Right lobe of liver (tissue), 6 donors: ENCODE data around the gene ITPKA. TPM values are rescaled to one million over a fixed set of nuclear protein-coding genes. Genes with fewer than 3 reads are reported as not detected.
A peak's percentile ranks its signal among the peaks of the same experiment; 100 is the strongest.

Experiments
- ATAC-seq, 4 donors: fragments of 200-7000 bp; cut with Tn5 transposase; one replicate each; pipeline ENCODE4 v1.9.1; 2020; ENCODE audit warnings: mild to moderate bottlenecking in 4 of 4, moderate library complexity in 4 of 4
- DNase-seq, 3 donors: peaks; one replicate each; pipeline ENCODE4 v3.0.0-alpha.2; 2020
- H3K27ac ChIP-seq, 3 donors: fragments of 200-600 bp; one replicate each; pipeline ENCODE4 v1.8.0; 2022
- H3K27me3 ChIP-seq, 2 donors: fragments of 200-600 bp; one replicate each; pipeline ENCODE4 v1.8.0; 2022
- H3K36me3 ChIP-seq, 4 donors: fragments of 200-600 bp; sonication (generic) in 1 of 4; one replicate each; pipeline versions ENCODE4 v1.5.1 to v1.8.0; 2017 to 2022; ENCODE audit warnings: control low read depth in 1 of 4
- H3K4me1 ChIP-seq, 4 donors: fragments of 200-600 bp; sonication (generic) in 1 of 4; one replicate each; pipeline versions ENCODE4 v1.5.1 to v1.8.0; 2017 to 2022; ENCODE audit warnings: control low read depth in 1 of 4
- H3K4me3 ChIP-seq, 3 donors: fragments of 200-600 bp; one replicate each; pipeline ENCODE4 v1.8.0; 2022
- H3K9me3 ChIP-seq, 4 donors: fragments of 200-600 bp; sonication (generic) in 1 of 4; one replicate each; pipeline versions ENCODE4 v1.5.1 to v1.8.0; 2017 to 2022; ENCODE audit warnings: control low read depth in 1 of 4
- CTCF ChIP-seq, 4 donors: fragments of 200-600 bp in 3 of 4; fragments of 450-650 bp in 1 of 4; IDR thresholded peaks; one replicate each; pipeline versions ENCODE4 v1.5.1 to v1.8.0; 2016 to 2022; ENCODE audit warnings: antibody characterized with exemption in 4 of 4, mild to moderate bottlenecking in 2 of 4
- POLR2A ChIP-seq: fragments of 450-650 bp; IDR thresholded peaks from one replicate; pipeline ENCODE4 v1.6.1; 2017; ENCODE audit warnings: antibody characterized with exemption, mild to moderate bottlenecking
- WGBS: methylation state at CpG from one replicate; pipeline ENCODE4 v1.1.6; 2018; ENCODE audit warnings: low coverage, low lambda C conversion rate; ENCODE audit not compliant: insufficient coverage; ENCODE audit errors: missing lambda C conversion rate; 5-methylcytosine and 5-hydroxymethylcytosine counted together
- intact Hi-C, 2 donors: fragments of 100-400 bp; cut with DNase I; formaldehyde crosslinking; loops; one replicate each; pipeline versions ENCODE4 v1.11.2 to v1.14.1; 2022
- total RNA-seq, 6 experiments: library from RNA; depleted of rRNA in 2 of 6; stranded (reverse); fragments of >200 nt in 2 of 6; fragmentation: NEBNext Ultra II Directional in 3 of 6; extraction: Animal tissue kit (Norgen Biotek cat#: 25700) in 3 of 6; gene quantifications; one replicate each; pipeline versions ENCODE4 v1.1.0 to v1.2.4, GENCODE V29; 2016 to 2023
- donor health status: DM: no; HTN: yes; CAD: no.
- donor health status: DM: no; HTN: no; CAD: no.
- donor health status: DM: no; HTN: no; CAD: no.
- donor health status: DM: no; HTN: yes; CAD: no.
- donor health status: DM: no; HTN: yes; CAD: no.

Gene ITPKA
- total RNA-seq, 6 experiments from 2014 or later, result 0.60 to 15.5 (median 1.4) TPM

DNA sequence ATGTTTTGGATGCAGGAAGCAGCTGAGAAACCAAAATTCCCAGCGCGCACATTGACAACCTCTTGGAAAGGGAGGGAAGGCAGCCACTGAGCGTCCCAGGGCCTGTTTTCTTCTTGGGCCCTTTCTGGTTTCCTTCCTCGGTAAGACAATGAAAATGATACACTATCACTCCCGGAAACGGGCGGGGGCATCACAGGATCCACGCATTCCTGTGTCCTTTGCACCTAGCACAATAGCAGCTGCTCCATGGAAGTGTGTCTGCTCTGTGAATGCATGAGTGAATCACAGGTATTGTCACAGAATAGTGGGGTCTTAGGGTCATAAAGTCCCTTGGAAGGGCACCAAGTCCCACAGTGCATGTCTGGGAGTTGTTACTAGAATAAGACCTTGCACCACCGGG lies 6.3 kb upstream of the ITPKA start:
- Histone ChIP-seq H3K9me3 (no peaks in the 10 kb centered on the region), H3K27me3 (no peaks in the 10 kb centered on the region), H3K4me3 (no peak overlapping the region), H3K36me3 (no peaks in the 10 kb centered on the region), H3K4me1 (no peaks in the 10 kb centered on the region), H3K27ac (no peak overlapping the region)
- no peak for TF ChIP-seq POLR2A
- no peak for TF ChIP-seq CTCF (IDR thresholded peaks at IDR 0.05)
- ATAC-seq (peak; percentile 30 to 64 (median 58)), DNase-seq (peak in 1 of 3 donors; percentile 45)
- intact Hi-C loops, result no loop called here
- no CpG with 5 or more reads among the region's 9 CpGs for WGBS

DNA sequence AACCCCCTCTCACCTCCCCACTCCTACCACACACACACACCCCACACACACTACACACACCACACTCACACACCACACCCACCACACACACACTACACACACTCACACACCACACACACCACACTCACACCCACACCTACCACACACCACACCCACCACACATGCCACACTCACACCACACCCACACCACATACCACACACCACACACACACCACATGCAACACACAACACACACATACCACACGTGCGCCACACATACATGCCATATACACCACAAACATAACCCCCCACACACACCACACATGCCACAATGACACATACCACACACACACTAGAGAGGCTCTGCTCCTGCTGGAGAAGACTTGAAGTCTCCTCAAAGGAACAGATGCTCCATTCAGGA lies 5.9 kb upstream of the ITPKA start:
- H3K4me3 ChIP-seq, result no peak overlapping the region
- intact Hi-C loops, result no loop called here
- no peak for ATAC-seq

DNA sequence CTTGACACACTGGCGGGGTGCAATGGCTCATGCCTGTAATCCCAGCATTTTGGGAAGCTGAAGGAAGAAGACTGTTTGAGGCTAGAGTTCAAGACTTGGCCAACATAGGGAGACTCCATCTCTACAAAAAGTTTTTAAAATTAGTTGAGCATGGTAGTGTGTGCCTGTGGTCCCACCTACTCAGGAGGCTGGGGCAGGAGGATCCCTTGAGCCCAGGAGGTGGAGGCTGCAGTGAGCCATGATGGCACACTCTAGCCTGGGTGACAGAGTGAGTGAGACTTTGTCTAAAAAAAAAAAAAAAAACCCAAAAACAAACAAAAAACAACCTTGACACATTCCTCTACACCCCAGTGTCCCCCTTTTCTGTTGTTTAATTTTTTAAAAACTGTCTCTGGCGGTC lies 4.0 kb upstream of the ITPKA start:
- no peaks in the 10 kb centered on the region for H3K36me3 ChIP-seq
- no peaks in the 10 kb centered on the region for H3K27me3 ChIP-seq
- DNase-seq, result no peak
- ATAC-seq, result no peak
- H3K9me3 ChIP-seq, result no peaks in the 10 kb centered on the region
- H3K27ac ChIP-seq, result no peak overlapping the region
- H3K4me1 ChIP-seq, result peaks cover 0 to 14% (median 0%) of the 10 kb centered on the region in 4 donors
- WGBS, result 87% methylated on average over 2 of the region's 2 CpGs
- no peak overlapping the region for H3K4me3 ChIP-seq
- no peak for TF ChIP-seq CTCF (IDR thresholded peaks at IDR 0.05)
- no peak for TF ChIP-seq POLR2A
- intact Hi-C loops, result no loop called here

More for the DNA sequence above, 5.9 kb upstream of the ITPKA start:
- no peak for TF ChIP-seq POLR2A
- no peak for TF ChIP-seq CTCF (IDR thresholded peaks at IDR 0.05)
- Histone ChIP-seq H3K36me3 (no peaks in the 10 kb centered on the region), H3K4me1 (peaks cover 0 to 2% (median 0%) of the 10 kb centered on the region in 4 donors), H3K9me3 (no peaks in the 10 kb centered on the region), H3K27me3 (no peaks in the 10 kb centered on the region), H3K27ac (no peak overlapping the region)
- 68% methylated on average over 2 of the region's 2 CpGs for WGBS
- DNase-seq, result peak in 1 of 3 donors; percentile 22

- Histone ChIP-seq H3K36me3 (no peaks in the 10 kb centered on the region), H3K27ac (no peak overlapping the region), H3K4me3 (no peak overlapping the region), H3K9me3 (no peaks in the 10 kb centered on the region), H3K27me3 (no peaks in the 10 kb centered on the region), H3K4me1 (peaks cover 0 to 21% (median 0%) of the 10 kb centered on the region in 4 donors)
- 51% methylated on average over 4 of the region's 4 CpGs for WGBS
- intact Hi-C loops, result no loop called here
- ATAC-seq, result no peak
- TF ChIP-seq CTCF (IDR thresholded peaks at IDR 0.05) (no peak), POLR2A (no peak)
- DNase-seq, result no peak
Observed at GRCh38 chr15:41490355-41490754, 3.3 kb upstream of the ITPKA start.

GRCh38 chr15:41491889-41492288 lies 1.8 kb upstream of the ITPKA start:
- Histone ChIP-seq H3K4me3 (no peak overlapping the region), H3K36me3 (no peaks in the 10 kb centered on the region), H3K27me3 (no peaks in the 10 kb centered on the region), H3K27ac (no peak overlapping the region), H3K4me1 (peaks cover 0 to 27% (median 2%) of the 10 kb centered on the region in 4 donors), H3K9me3 (no peaks in the 10 kb centered on the region)
- DNase-seq (no peak), ATAC-seq (no peak)
- 85% methylated on average over 3 of the region's 4 CpGs for WGBS
- intact Hi-C loops, result no loop called here
- no peak for TF ChIP-seq CTCF (IDR thresholded peaks at IDR 0.05)
- no peak for TF ChIP-seq POLR2A
